ENCODE measurements around the gene KLK13. TPM values are rescaled to one million over a fixed set of nuclear protein-coding genes. Genes with fewer than 3 reads are reported as not detected.

Gene KLK13
- total RNA-seq, 1 donor: not detected

DNA sequence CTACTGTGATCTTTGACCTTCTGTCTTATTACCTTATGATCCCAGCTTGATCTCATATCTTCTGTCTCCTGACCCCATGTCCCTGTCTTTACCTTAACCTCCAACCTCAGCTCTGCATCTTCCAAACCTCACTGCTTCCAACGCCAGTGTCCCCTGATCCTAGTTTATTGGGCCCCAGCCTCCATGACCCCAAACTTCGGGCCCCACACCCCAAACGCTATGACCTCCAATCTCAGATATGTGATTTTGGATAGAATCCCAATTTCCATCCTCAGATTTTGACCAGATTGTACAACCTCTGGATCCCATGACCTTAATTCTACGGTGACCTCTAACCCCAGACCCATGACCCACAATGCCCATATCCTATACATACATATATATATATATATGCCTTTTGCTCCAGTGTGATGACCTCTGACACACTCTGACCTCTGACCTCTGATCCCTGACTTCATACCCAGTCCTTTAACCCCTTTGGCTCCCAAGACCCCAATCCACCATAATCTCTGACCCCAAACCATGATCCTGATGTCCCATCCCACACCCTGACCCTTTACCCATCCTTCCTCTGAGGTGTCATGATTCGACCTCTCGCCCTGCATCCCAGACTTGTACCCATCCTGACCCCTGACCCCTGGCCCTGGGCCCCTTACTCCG is 33.5 kb downstream of the KLK13 start:
- Histone ChIP-seq H4K20me1 (ENCODE audit: insufficient read depth, low read length) (no peaks in the 10 kb centered on the region), H3K27ac (ENCODE audit: low read depth, low read length) (no peak overlapping the region), H3K79me2 (ENCODE audit: insufficient read depth, low read length) (no peaks in the 10 kb centered on the region), H2AFZ (ENCODE audit: low read length) (no peak overlapping the region), H3K36me3 (ENCODE audit: insufficient read depth, low read length) (no peaks in the 10 kb centered on the region), H3K4me1 (ENCODE audit: insufficient read depth, low read length) (no peaks in the 10 kb centered on the region), H3K4me2 (ENCODE audit: insufficient read depth, low read length) (no peak overlapping the region), H3K4me3 (ENCODE audit: insufficient read depth, low read length) (no peak overlapping the region), H3K27me3 (ENCODE audit: insufficient read depth, low read length) (peaks cover 10% of the 10 kb centered on the region), H3K9me3 (ENCODE audit: low read depth, low read length) (no peaks in the 10 kb centered on the region)
- TF ChIP-seq, protein P1, sequence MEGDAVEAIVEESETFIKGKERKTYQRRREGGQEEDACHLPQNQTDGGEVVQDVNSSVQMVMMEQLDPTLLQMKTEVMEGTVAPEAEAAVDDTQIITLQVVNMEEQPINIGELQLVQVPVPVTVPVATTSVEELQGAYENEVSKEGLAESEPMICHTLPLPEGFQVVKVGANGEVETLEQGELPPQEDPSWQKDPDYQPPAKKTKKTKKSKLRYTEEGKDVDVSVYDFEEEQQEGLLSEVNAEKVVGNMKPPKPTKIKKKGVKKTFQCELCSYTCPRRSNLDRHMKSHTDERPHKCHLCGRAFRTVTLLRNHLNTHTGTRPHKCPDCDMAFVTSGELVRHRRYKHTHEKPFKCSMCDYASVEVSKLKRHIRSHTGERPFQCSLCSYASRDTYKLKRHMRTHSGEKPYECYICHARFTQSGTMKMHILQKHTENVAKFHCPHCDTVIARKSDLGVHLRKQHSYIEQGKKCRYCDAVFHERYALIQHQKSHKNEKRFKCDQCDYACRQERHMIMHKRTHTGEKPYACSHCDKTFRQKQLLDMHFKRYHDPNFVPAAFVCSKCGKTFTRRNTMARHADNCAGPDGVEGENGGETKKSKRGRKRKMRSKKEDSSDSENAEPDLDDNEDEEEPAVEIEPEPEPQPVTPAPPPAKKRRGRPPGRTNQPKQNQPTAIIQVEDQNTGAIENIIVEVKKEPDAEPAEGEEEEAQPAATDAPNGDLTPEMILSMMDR (IDR thresholded peaks at IDR 0.05; ENCODE audit: extremely low read depth, low read depth, low read length): no peak
- peak; percentile 89 for DNase-seq (ENCODE audit: insufficient read length, low spot score, missing footprints)

DNA sequence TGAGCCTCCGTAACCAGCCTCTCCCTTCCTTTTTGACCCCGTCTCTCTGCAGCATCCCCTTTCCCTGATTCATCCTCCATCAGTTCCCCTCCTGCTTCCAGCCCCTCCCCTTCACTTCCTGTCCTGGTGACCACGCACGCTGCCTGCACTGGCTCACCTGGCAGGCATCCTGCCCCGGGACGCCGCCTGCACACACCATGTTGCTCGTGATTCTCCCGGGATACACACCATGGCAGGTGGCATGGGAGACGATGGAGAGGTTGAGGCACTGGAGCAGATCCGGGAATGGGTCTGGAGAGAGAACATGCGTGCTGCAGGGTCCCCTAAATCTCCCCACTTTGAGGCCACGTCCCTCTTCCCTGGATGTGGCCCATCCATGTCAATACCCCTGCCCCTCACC is 34.3 kb downstream of the KLK13 start:
- H3K4me2 ChIP-seq (ENCODE audit: insufficient read depth, low read length): no peak overlapping the region
- H3K27me3 ChIP-seq (ENCODE audit: insufficient read depth, low read length): peaks cover 10% of the 10 kb centered on the region
- no peaks in the 10 kb centered on the region for H3K36me3 ChIP-seq (ENCODE audit: insufficient read depth, low read length)
- H4K20me1 ChIP-seq (ENCODE audit: insufficient read depth, low read length): no peaks in the 10 kb centered on the region
- H3K79me2 ChIP-seq (ENCODE audit: insufficient read depth, low read length): no peaks in the 10 kb centered on the region
- no peak overlapping the region for H2AFZ ChIP-seq (ENCODE audit: low read length)
- H3K9me3 ChIP-seq (ENCODE audit: low read depth, low read length): no peaks in the 10 kb centered on the region
- no peak overlapping the region for H3K27ac ChIP-seq (ENCODE audit: low read depth, low read length)
- H3K4me1 ChIP-seq (ENCODE audit: insufficient read depth, low read length): no peaks in the 10 kb centered on the region
- DNase-seq (ENCODE audit: insufficient read length, low spot score, missing footprints): peak; percentile 57
- no peak overlapping the region for H3K4me3 ChIP-seq (ENCODE audit: insufficient read depth, low read length)
- TF ChIP-seq, protein P1 (IDR thresholded peaks at IDR 0.05; ENCODE audit: extremely low read depth, low read depth, low read length): no peak

DNA sequence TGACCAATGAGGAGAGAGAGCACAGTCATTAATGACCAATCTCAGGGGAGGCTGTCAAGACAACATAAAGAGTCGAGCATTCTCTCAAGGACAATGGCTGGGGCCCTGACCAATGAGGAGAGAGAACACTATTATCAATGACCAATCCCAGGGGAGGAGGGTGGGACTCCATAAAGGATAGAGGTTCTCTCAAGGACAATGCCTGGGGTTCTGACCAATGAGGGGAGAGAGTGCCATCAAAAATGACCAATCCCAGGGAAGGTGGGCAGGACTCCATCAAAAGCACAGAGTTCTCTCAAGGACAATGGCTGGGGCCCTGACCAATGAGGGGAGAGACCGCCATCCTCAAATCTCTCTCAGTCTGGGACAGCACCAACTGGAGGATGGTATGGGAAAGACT is 35.2 kb downstream of the KLK13 start:
- TF ChIP-seq, protein P1 (IDR thresholded peaks at IDR 0.05; ENCODE audit: extremely low read depth, low read depth, low read length): no peak
- peak; percentile 73 for DNase-seq (ENCODE audit: insufficient read length, low spot score, missing footprints)
- H3K27ac ChIP-seq (ENCODE audit: low read depth, low read length): no peak overlapping the region
- peaks cover 14% of the 10 kb centered on the region for H3K27me3 ChIP-seq (ENCODE audit: insufficient read depth, low read length)
- no peak overlapping the region for H2AFZ ChIP-seq (ENCODE audit: low read length)
- no peaks in the 10 kb centered on the region for H3K36me3 ChIP-seq (ENCODE audit: insufficient read depth, low read length)
- H3K79me2 ChIP-seq (ENCODE audit: insufficient read depth, low read length): no peaks in the 10 kb centered on the region
- H3K4me1 ChIP-seq (ENCODE audit: insufficient read depth, low read length): no peaks in the 10 kb centered on the region
- no peaks in the 10 kb centered on the region for H3K9me3 ChIP-seq (ENCODE audit: low read depth, low read length)
- no peak overlapping the region for H3K4me3 ChIP-seq (ENCODE audit: insufficient read depth, low read length)
- no peaks in the 10 kb centered on the region for H4K20me1 ChIP-seq (ENCODE audit: insufficient read depth, low read length)
- no peak overlapping the region for H3K4me2 ChIP-seq (ENCODE audit: insufficient read depth, low read length)

DNA sequence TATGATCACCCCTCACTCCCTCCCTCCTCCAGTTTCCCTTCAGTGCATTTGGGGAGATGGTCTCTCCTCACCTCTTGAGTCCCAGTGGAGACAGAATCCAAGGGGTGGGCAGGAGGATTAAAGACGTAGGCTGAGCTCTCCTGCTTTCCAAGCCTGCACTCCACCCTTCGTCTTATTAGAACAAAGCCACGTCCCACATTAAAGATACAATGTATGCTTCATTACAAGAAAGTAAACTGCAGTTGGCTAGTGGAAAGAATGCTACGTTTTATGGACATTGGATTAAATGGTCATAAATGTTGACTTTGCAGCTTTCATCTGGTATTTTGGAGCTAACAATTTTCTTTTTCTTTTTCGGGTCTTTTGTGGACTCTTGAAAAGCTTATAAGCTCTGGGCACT is 37.0 kb downstream of the KLK13 start:
- peak; percentile 62 for DNase-seq (ENCODE audit: insufficient read length, low spot score, missing footprints)

More for the DNA sequence above, 37.0 kb downstream of the KLK13 start:
- Histone ChIP-seq H3K27ac (ENCODE audit: low read depth, low read length) (no peak overlapping the region), H3K36me3 (ENCODE audit: insufficient read depth, low read length) (no peaks in the 10 kb centered on the region), H3K4me3 (ENCODE audit: insufficient read depth, low read length) (no peak overlapping the region), H3K9me3 (ENCODE audit: low read depth, low read length) (no peaks in the 10 kb centered on the region), H3K27me3 (ENCODE audit: insufficient read depth, low read length) (peaks cover 17% of the 10 kb centered on the region), H2AFZ (ENCODE audit: low read length) (no peak overlapping the region), H4K20me1 (ENCODE audit: insufficient read depth, low read length) (no peaks in the 10 kb centered on the region), H3K4me2 (ENCODE audit: insufficient read depth, low read length) (no peak overlapping the region), H3K79me2 (ENCODE audit: insufficient read depth, low read length) (no peaks in the 10 kb centered on the region), H3K4me1 (ENCODE audit: insufficient read depth, low read length) (no peaks in the 10 kb centered on the region)
- TF ChIP-seq, protein P1 (IDR thresholded peaks at IDR 0.05; ENCODE audit: extremely low read depth, low read depth, low read length): no peak
